Body of pancreas (tissue), 4 donors: ENCODE data around the gene PHF24.

ENCODE experiments used
- CTCF ChIP-seq, 7 experiments: fragments of 450-650 bp in 4 of 7; fragments of 200-600 bp in 3 of 7; sonication (generic) in 3 of 7; IDR thresholded peaks; one replicate each; pipeline ENCODE4 v1.5.1; 2016 to 2019; ENCODE audit warnings: antibody characterized with exemption in 7 of 7
- POLR2A ChIP-seq, 3 donors: fragments of 450-650 bp; IDR thresholded peaks; one replicate each; pipeline ENCODE4 v1.6.1; 2016; ENCODE audit warnings: antibody characterized with exemption in 3 of 3, mild to moderate bottlenecking in 2 of 3

- TF ChIP-seq CTCF (IDR thresholded peaks at IDR 0.05) (no peak), POLR2A (IDR thresholded peaks at IDR 0.05) (no peak)
Measured at GRCh38 chr9:34980181-34980761, 22.2 kb downstream of the PHF24 start.
